Esophagus muscularis mucosa (tissue), 3 donors: ENCODE results near the gene DYNC1I1.

Source experiments
- CTCF ChIP-seq, 3 experiments: fragments of 200-600 bp in 2 of 3; fragments of 450-650 bp in 1 of 3; sonication (generic) in 2 of 3; IDR thresholded peaks; one replicate each; pipeline ENCODE4 v1.5.1; 2017 to 2019; ENCODE audit warnings: antibody characterized with exemption in 3 of 3, mild to moderate bottlenecking in 2 of 3, moderate library complexity in 1 of 3
- POLR2A ChIP-seq: fragments of 450-650 bp; IDR thresholded peaks from one replicate; pipeline ENCODE4 v1.6.1; 2017; ENCODE audit warnings: antibody characterized with exemption, moderate library complexity, mild to moderate bottlenecking, low read depth

- TF ChIP-seq POLR2A (no peak), CTCF (IDR thresholded peaks at IDR 0.05) (no peak)
Observed at GRCh38 chr7:95980167-95980566, 207.8 kb downstream of the DYNC1I1 start.
